Common myeloid progenitor, CD34-positive (primary cell): ENCODE measurements around the gene CLK2.

ENCODE experiments used
- CTCF ChIA-PET: fragments of 350-600 bp; sonication (Branson Sonifier 250); formaldehyde crosslinking; loops from one replicate; lab custom pipeline; 2021; ENCODE audit warnings: antibody characterized with exemption; lab: Charles Lee
- POLR2A ChIA-PET: fragments of 350-600 bp; sonication (Branson Sonifier 250); formaldehyde crosslinking; loops from one replicate; lab custom pipeline; 2021; ENCODE audit warnings: antibody characterized with exemption; lab: Charles Lee
- DNase-seq, 3 donors: peaks; one replicate each; pipeline versions ENCODE4 v3.0.0 to v3.0.0-alpha.2; 2013
- H3K27ac ChIP-seq, 2 experiments: 1 replicate in 1 of 2; 2 replicates in 1 of 2; pipeline ENCODE4 v1.7.0; 2013; ENCODE audit warnings: inconsistent platforms in 2 of 2, low read length in 2 of 2, mild to moderate bottlenecking in 2 of 2, low read depth in 1 of 2, moderate library complexity in 1 of 2; ENCODE audit not compliant: severe bottlenecking in 2 of 2, insufficient read depth in 1 of 2, poor library complexity in 1 of 2
- H3K27me3 ChIP-seq, 5 experiments: replicated peaks in 2 of 5; 1 replicate in 3 of 5; 2 replicates in 2 of 5; pipeline versions ENCODE4 v1.6.1 to v1.7.0; 2013; ENCODE audit warnings: low read length in 4 of 5, mild to moderate bottlenecking in 2 of 5, moderate library complexity in 2 of 5, inconsistent platforms in 1 of 5; ENCODE audit not compliant: insufficient read depth in 5 of 5, control insufficient read depth in 4 of 5
- H3K36me3 ChIP-seq, 4 experiments: 1 replicate in 2 of 4; 2 replicates in 2 of 4; pipeline versions ENCODE4 v1.6.1 to v1.7.0; 2013; ENCODE audit warnings: low read length in 3 of 4, control low read depth in 1 of 4, mild to moderate bottlenecking in 1 of 4; ENCODE audit not compliant: control insufficient read depth in 4 of 4, insufficient read depth in 4 of 4
- H3K4me1 ChIP-seq, 4 experiments: 1 replicate in 3 of 4; 2 replicates in 1 of 4; pipeline versions ENCODE4 v1.6.1 to v1.7.1; 2013; ENCODE audit warnings: low read length in 3 of 4, mild to moderate bottlenecking in 3 of 4, control low read depth in 1 of 4, inconsistent platforms in 1 of 4, moderate library complexity in 1 of 4; ENCODE audit not compliant: control insufficient read depth in 4 of 4, insufficient read depth in 4 of 4; ENCODE audit errors: control extremely low read depth in 1 of 4
- H3K4me3 ChIP-seq, 7 experiments: 1 replicate in 4 of 7; 2 replicates in 3 of 7; pipeline versions ENCODE4 v1.5.1 to v1.7.0; 2013; ENCODE audit warnings: mild to moderate bottlenecking in 7 of 7, low read length in 6 of 7, moderate library complexity in 6 of 7, inconsistent platforms in 2 of 7, low read depth in 2 of 7, control low read depth in 1 of 7; ENCODE audit not compliant: insufficient read depth in 4 of 7, control insufficient read depth in 1 of 7; ENCODE audit errors: extremely low read depth in 1 of 7
- H3K9me3 ChIP-seq, 5 experiments: 1 replicate in 4 of 5; 2 replicates in 1 of 5; pipeline versions ENCODE4 v1.6.1 to v1.7.1; 2013; ENCODE audit warnings: low read length in 4 of 5, mild to moderate bottlenecking in 2 of 5, inconsistent platforms in 1 of 5, low read depth in 1 of 5, moderate library complexity in 1 of 5; ENCODE audit not compliant: control insufficient read depth in 4 of 5, insufficient read depth in 2 of 5; ENCODE audit errors: control extremely low read depth in 1 of 5
- WGBS: methylation state at CpG from one replicate; pipeline ENCODE4 v1.1.5; 2013; ENCODE audit not compliant: insufficient coverage; 5-methylcytosine and 5-hydroxymethylcytosine counted together

The CLK2 gene

DNA sequence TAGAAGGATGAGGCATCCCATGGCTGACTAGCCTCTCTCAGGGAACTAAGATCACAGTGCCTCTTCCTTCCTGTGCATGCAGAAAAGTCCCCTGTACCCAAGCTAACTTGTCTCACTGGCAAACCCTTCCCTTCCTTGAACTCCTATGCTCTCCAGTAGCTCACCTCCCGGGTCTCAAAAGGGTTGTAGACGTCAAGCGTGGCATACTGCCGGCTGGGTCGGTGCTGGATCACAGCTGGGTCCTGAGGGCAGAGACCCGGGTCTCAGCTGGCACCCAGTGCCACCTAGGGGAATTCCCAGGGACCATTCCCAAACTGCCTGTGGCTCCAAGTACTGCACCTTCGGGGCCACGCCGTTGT is 11.8 kb downstream of the CLK2 start:
- POLR2A ChIA-PET, result interaction anchor here (1.0 kb wide), 1 partner anchor 11 kb away, joined by 5 read pairs; no protein-coding TSS in a partner anchor
- Histone ChIP-seq H3K4me3 (peak overlapping the region; percentile 89 to 97 (median 97)), H3K27me3 (no peaks in the 10 kb centered on the region), H3K9me3 (no peaks in the 10 kb centered on the region), H3K27ac (peak overlapping the region; percentile 68 to 82), H3K36me3 (peaks cover 10 to 67% (median 44%) of the 10 kb centered on the region in 4 experiments), H3K4me1 (peaks cover 2 to 19% (median 15%) of the 10 kb centered on the region in 4 experiments)
- peak in 1 of 3 donors; percentile 33 for DNase-seq
- CTCF ChIA-PET, result interaction anchor here (1.5 to 5.3 kb wide), 5 partner anchors 10 to 61 kb away, joined by 3 to 65 read pairs (median 9); partner anchors contain the start of gene FDPS
- WGBS, result 0% methylated on average over 6 of the region's 9 CpGs

GRCh38 chr1:155260276-155260675 is 13.0 kb downstream of the CLK2 start:
- POLR2A ChIA-PET, result no interaction called here
- no peak overlapping the region for H3K27ac ChIP-seq
- peaks cover 3 to 64% (median 37%) of the 10 kb centered on the region in 4 experiments for H3K36me3 ChIP-seq
- H3K9me3 ChIP-seq, result no peaks in the 10 kb centered on the region
- no peaks in the 10 kb centered on the region for H3K27me3 ChIP-seq
- CTCF ChIA-PET, result interaction anchor here (1.1 to 5.3 kb wide), 7 partner anchors 11 to 63 kb away, joined by 3 to 65 read pairs (median 5); partner anchors contain the start of gene FDPS
- 98% methylated on average over 3 of the region's 5 CpGs for WGBS
- H3K4me3 ChIP-seq, result no peak overlapping the region
- peaks cover 2 to 27% (median 23%) of the 10 kb centered on the region in 4 experiments for H3K4me1 ChIP-seq
- no peak for DNase-seq

DNA sequence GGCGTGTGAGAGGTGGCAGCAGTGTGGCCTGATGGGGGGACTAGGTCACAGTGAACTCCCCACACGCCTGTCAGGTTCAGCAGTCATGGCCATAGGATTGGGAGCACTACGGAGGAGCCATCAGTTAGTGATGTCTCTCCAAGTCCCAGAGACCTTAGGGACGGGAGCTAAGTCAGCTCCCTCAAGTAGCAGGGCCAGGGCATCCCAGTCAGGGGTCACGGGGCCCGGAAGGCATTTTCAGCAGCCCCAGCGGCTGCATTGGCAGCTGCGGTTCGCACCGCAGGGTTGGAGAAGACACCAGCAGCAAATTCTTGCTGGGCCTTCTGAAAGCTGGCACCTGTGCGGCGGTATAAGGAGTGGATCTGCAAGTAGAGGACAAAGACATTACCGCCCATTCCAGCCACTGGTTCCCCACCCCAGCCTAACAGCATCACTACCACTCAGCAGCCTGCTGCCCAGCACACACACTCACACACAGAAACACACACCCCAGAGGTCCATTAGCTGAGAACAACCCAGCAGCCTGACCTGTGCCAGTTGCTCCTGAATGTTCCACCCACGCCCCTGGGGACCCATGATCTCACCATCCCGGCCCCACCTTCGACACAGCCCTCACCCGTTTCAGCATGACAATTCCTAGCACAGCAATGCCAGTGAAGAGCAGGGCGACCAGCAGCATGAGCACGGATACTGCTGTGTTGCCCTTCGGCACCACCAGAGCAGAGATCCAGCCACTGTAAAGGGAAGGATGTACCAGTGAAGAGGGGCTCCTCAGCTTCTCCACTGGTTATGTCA is 17.0 kb downstream of the CLK2 start:
- Histone ChIP-seq H3K36me3 (peaks cover 0 to 39% (median 21%) of the 10 kb centered on the region in 4 experiments), H3K4me3 (peak overlapping the region in 6 of 7 experiments; percentile 67 to 88 (median 80)), H3K27ac (peak overlapping the region in 1 of 2 experiments; percentile 76), H3K27me3 (no peaks in the 10 kb centered on the region), H3K4me1 (peaks cover 0 to 42% (median 30%) of the 10 kb centered on the region in 4 experiments), H3K9me3 (no peaks in the 10 kb centered on the region)
- POLR2A ChIA-PET, result no interaction called here
- 92% methylated on average over 17 of the region's 20 CpGs for whole genome bisulfite sequencing
- CTCF ChIA-PET, result interaction anchor here (1.3 to 2.7 kb wide), 4 partner anchors 10 to 65 kb away, joined by 3 to 8 read pairs (median 5); partner anchors contain the start of genes FDPS and RUSC1
- DNase-seq, result no peak

- WGBS, result 7% methylated on average over 32 of the region's 54 CpGs
- H3K36me3 ChIP-seq, result peaks cover 0 to 36% (median 20%) of the 10 kb centered on the region in 4 experiments
- H3K4me3 ChIP-seq, result peak within 1 kb of the TSS; percentile 45 to 88 (median 79)
- H3K27ac ChIP-seq, result peak within 1 kb of the TSS; percentile 40 to 76
- H3K4me1 ChIP-seq, result peaks cover 0 to 40% (median 29%) of the 10 kb centered on the region in 4 experiments
- POLR2A ChIA-PET, result no interaction called here
- peak; percentile 78 to 87 (median 85) for DNase-seq
- no peaks in the 10 kb centered on the region for H3K9me3 ChIP-seq
- CTCF ChIA-PET, result interaction anchor here (1.0 to 9.0 kb wide), 5 partner anchors 10 to 68 kb away, joined by 3 to 165 read pairs (median 7); partner anchors contain the start of gene RUSC1
- H3K27me3 ChIP-seq, result no peaks in the 10 kb centered on the region
These were observed 17.9 kb downstream of the CLK2 start, which contains the start of gene ENTREP3 for GRCh38 chr1:155255243-155256007. TSS of gene ENTREP3 (minus strand) at chr1:155255483. CDS start at chr1:155254877, 606 bp downstream.

GRCh38 chr1:155254714-155255242 is 18.5 kb downstream of the CLK2 start:
- peaks cover 0 to 31% (median 15%) of the 10 kb centered on the region in 4 experiments for H3K36me3 ChIP-seq
- DNase-seq, result no peak
- H3K4me1 ChIP-seq, result peaks cover 0 to 44% (median 33%) of the 10 kb centered on the region in 4 experiments
- H3K27ac ChIP-seq, result peak overlapping the region in 1 of 2 experiments; percentile 76
- ChIA-PET POLR2A (no interaction called here), CTCF (interaction anchor here (1.0 to 9.0 kb wide), 4 partner anchors 11 to 68 kb away, joined by 3 to 165 read pairs (median 6); partner anchors contain the start of gene RUSC1)
- H3K4me3 ChIP-seq, result peak overlapping the region; percentile 45 to 88 (median 79)
- 15% methylated on average over 15 of the region's 35 CpGs for WGBS
- no peaks in the 10 kb centered on the region for H3K27me3 ChIP-seq
- no peaks in the 10 kb centered on the region for H3K9me3 ChIP-seq

DNA sequence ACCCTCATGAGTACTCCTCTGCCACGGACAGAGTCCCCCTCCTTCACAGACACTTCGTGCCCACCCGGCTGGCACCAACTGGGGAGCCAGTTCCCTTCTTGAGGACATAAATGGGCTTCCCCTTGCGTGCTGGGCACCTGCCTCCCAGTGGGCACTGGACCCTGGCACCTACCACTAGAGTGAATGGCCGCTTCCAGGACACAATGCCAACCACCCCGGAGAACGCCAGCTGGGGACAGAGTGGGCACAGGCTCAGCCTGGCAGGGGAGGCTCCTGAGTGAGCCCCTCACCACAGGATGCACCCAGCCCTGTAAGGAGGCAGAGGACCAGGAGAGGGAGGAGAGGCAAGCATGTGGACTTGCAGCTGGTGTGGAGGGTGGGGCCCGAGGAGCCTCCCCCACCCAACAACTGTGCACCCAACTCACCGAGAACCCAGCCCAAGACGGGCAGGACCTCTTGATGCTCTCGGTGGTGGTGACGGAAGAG is 19.0 kb downstream of the CLK2 start:
- no peaks in the 10 kb centered on the region for H3K9me3 ChIP-seq
- POLR2A ChIA-PET, result no interaction called here
- peaks cover 0 to 28% (median 13%) of the 10 kb centered on the region in 4 experiments for H3K36me3 ChIP-seq
- DNase-seq, result no peak
- H3K4me1 ChIP-seq, result peaks cover 0 to 44% (median 33%) of the 10 kb centered on the region in 4 experiments
- WGBS, result 50% methylated on average over 9 of the region's 12 CpGs
- H3K27ac ChIP-seq, result no peak overlapping the region
- H3K27me3 ChIP-seq, result no peaks in the 10 kb centered on the region
- peak overlapping the region in 6 of 7 experiments; percentile 67 to 88 (median 80) for H3K4me3 ChIP-seq
- CTCF ChIA-PET, result interaction anchor here (2.7 to 9.0 kb wide), 2 partner anchors 12 to 69 kb away, joined by 8 to 165 read pairs; partner anchors contain the start of gene RUSC1
